ENCODE measurements around the gene KRTAP5-11. TPM values are rescaled to one million over a fixed set of nuclear protein-coding genes. Genes with fewer than 3 reads are reported as not detected.

KRTAP5-11 gene
- polyA plus RNA-seq, 1 donor from 2014 or later, result not detected

- Histone ChIP-seq H3F3A (ENCODE audit: insufficient read depth, low read length, poor library complexity, severe bottlenecking) (no peaks in the 10 kb centered on the region), H3K4me2 (ENCODE audit: low read length) (no peak overlapping the region), H3K27ac (ENCODE audit: low read length) (no peak overlapping the region), H3K4me3 (ENCODE audit: low read length) (no peak overlapping the region), H2AFZ (ENCODE audit: low read depth, low read length) (no peak overlapping the region), H3K9me3 (ENCODE audit: low read length) (no peaks in the 10 kb centered on the region), H3K9me2 (ENCODE audit: insufficient read depth, low read length) (no peaks in the 10 kb centered on the region), H3K36me3 (ENCODE audit: insufficient read depth, low read length) (no peaks in the 10 kb centered on the region), H3K9ac (ENCODE audit: low read length) (no peak overlapping the region), H3K27me3 (ENCODE audit: insufficient read depth, low read depth, low read length) (no peaks in the 10 kb centered on the region), H3K79me2 (replicated peaks; ENCODE audit: insufficient read depth, low read length) (no peaks in the 10 kb centered on the region), H4K20me1 (ENCODE audit: insufficient read depth) (no peaks in the 10 kb centered on the region)
- TF ChIP-seq POLR2AphosphoS5 (IDR thresholded peaks at IDR 0.05) (peak; percentile 32), TAF1 (IDR thresholded peaks at IDR 0.05; ENCODE audit: low read depth) (no peak), EZH2 (IDR thresholded peaks at IDR 0.05; ENCODE audit: borderline replicate concordance, insufficient read depth, low read length, poor library complexity, severe bottlenecking) (no peak)
Observed at GRCh38 chr11:71575723-71576424, 6.8 kb downstream of the KRTAP5-11 start.

- Histone ChIP-seq H3K4me3 (ENCODE audit: low read length) (no peak overlapping the region), H3K27me3 (ENCODE audit: insufficient read depth, low read depth, low read length) (no peaks in the 10 kb centered on the region), H3K9me2 (ENCODE audit: insufficient read depth, low read length) (no peaks in the 10 kb centered on the region), H3K9ac (ENCODE audit: low read length) (no peak overlapping the region), H3K79me2 (replicated peaks; ENCODE audit: insufficient read depth, low read length) (no peaks in the 10 kb centered on the region), H2AFZ (ENCODE audit: low read depth, low read length) (no peak overlapping the region), H3K4me2 (ENCODE audit: low read length) (no peak overlapping the region), H4K20me1 (ENCODE audit: insufficient read depth) (no peaks in the 10 kb centered on the region), H3F3A (ENCODE audit: insufficient read depth, low read length, poor library complexity, severe bottlenecking) (no peaks in the 10 kb centered on the region), H3K9me3 (ENCODE audit: low read length) (no peaks in the 10 kb centered on the region), H3K27ac (ENCODE audit: low read length) (no peak overlapping the region), H3K36me3 (ENCODE audit: insufficient read depth, low read length) (no peaks in the 10 kb centered on the region)
- TF ChIP-seq RAD21 (conservative IDR thresholded peaks at IDR 0.05), result no peak
- TF ChIP-seq MXI1 (conservative IDR thresholded peaks at IDR 0.05; ENCODE audit: poor library complexity, severe bottlenecking), result no peak
- no peak for TF ChIP-seq CTCF (IDR thresholded peaks at IDR 0.05; ENCODE audit: poor library complexity, severe bottlenecking)
- TF ChIP-seq TAF1 (IDR thresholded peaks at IDR 0.05; ENCODE audit: low read depth), result no peak
- TF ChIP-seq REST (IDR thresholded peaks at IDR 0.05; ENCODE audit: borderline replicate concordance), result no peak
- no peak for TF ChIP-seq EZH2 (IDR thresholded peaks at IDR 0.05; ENCODE audit: borderline replicate concordance, insufficient read depth, low read length, poor library complexity, severe bottlenecking)
- no peak for TF ChIP-seq EP300 (conservative IDR thresholded peaks at IDR 0.05; ENCODE audit: poor library complexity, severe bottlenecking)
- no peak for TF ChIP-seq POLR2AphosphoS5 (IDR thresholded peaks at IDR 0.05)
- TF ChIP-seq SMC3 (conservative IDR thresholded peaks at IDR 0.05; ENCODE audit: poor library complexity), result no peak
Observed at GRCh38 chr11:71574418-71574817, 8.3 kb downstream of the KRTAP5-11 start.

Measured in neural cell (in vitro differentiated cells).